GM18505 (cell line): ENCODE results near the gene DLGAP1.

Experiments
- ATAC-seq: cut with Tn5 transposase; IDR thresholded peaks from one replicate; pipeline ENCODE4 v1.9.1; 2021; ENCODE audit not compliant: unreplicated experiment
- POLR2A ChIP-seq: IDR thresholded peaks from 4 replicates; pipeline ENCODE4 v1.6.1; 2011; ENCODE audit warnings: borderline replicate concordance; ENCODE audit not compliant: insufficient read depth, insufficient read length; ENCODE audit errors: extremely low read depth

DLGAP1 gene

DNA sequence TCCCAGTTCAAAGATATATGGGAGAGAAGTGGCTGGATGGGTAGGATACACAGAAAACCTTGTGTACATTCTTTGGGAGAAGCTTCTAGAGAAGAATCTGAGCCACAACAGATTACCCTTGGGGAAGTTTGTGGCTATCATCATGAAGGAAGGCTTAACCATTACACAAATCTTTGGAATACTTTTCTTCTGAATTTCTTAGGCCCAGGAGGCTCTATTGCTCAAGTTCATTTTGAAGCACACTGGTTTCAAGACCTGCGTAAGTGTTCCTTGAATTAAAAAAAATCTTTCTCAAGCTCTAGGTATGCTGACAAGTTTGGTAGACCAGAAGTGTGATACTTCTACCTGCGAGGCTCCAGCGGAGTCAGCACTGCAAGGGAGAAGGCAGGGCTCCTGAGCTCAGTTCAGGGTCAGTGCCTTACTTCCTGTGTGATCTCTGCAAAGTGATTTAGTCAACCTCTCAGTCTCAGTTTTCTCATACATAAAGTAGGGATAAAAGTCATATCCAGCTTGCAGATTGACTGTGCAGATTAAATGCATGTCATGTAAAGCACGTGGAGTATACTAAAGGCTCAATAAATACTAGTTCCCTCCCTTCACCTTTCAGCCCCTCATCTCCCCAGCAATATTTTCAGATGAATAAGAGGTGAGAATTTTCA lies 438.6 kb downstream of the DLGAP1 start:
- TF ChIP-seq POLR2A = no peak

GRCh38 chr18:4007846-4008245 lies 447.3 kb downstream of the DLGAP1 start:
- no peak for ATAC-seq
- no peak for TF ChIP-seq POLR2A

More for the DNA sequence above, 438.6 kb downstream of the DLGAP1 start:
- no peak for ATAC-seq

- TF ChIP-seq POLR2A = no peak
- ATAC-seq = no peak
Observed at GRCh38 chr18:4004183-4004829, 450.8 kb downstream of the DLGAP1 start.

- no peak for TF ChIP-seq POLR2A
- no peak for ATAC-seq
Observed at GRCh38 chr18:3998698-3999333, 456.3 kb downstream of the DLGAP1 start.

- ATAC-seq = peak; percentile 79
- no peak for TF ChIP-seq POLR2A
Observed at GRCh38 chr18:3995476-3996102, 459.5 kb downstream of the DLGAP1 start.

DNA sequence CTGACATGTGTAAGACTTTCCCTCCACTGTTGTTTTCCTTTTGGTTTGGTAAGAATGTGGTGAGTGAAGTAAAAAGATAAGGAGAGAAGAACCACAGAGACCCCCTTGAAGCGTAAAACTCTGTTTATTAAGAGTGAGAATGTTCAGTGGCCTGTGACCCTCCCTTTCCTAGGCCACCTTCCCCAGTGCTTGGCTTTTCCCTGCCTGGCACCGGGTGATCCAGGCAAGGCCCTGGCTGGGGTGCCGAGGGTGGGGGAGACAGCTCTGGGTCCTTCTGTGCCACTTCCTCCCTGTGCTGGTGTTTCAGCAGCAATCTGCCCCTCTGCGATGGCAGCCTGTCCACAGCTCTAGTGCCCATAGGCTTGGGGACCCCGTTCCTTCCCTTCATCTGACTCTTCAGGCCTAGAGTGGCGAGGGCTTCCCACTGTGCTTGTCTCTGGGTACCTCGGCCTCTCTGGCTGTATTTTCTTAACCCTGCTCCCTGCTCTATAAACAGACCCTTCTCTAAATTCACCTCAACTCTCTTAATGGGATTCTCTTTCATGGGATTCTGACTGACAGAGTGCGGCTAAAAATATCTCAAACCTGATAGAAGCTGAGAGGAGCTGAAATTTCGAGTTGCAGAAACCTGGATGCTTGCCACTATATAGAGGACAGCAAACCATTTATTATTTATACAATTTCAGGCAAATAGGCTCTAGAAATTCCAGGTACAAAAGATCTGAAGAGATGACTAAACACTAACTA lies 461.0 kb downstream of the DLGAP1 start:
- no peak for TF ChIP-seq POLR2A
- no peak for ATAC-seq

DNA sequence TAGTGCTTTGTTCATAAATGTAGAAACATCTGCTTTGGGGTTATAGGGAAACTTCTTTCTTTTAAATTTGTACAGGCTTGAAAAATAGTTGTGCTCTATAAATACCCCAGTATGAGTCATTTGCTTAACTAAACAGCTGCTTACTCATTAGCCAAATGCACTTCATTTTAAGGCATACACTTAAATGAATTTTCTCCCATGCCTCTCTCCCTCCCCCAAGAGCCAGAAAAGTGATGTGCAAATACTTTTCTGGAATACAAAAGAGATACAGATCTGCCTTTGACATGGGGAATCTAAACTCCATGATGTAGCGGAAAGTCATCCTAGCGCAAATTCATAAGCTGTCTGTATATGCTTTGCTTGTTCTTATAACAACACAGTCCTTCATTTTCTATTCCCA lies 469.4 kb downstream of the DLGAP1 start:
- TF ChIP-seq POLR2A = no peak

GRCh38 chr18:3985020-3985419 lies 470.1 kb downstream of the DLGAP1 start:
- no peak for TF ChIP-seq POLR2A
- no peak for ATAC-seq

More for the DNA sequence above, 469.4 kb downstream of the DLGAP1 start:
- no peak for ATAC-seq

GRCh38 chr18:3984163-3984757 lies 470.8 kb downstream of the DLGAP1 start:
- no peak for ATAC-seq
- TF ChIP-seq POLR2A = no peak

GRCh38 chr18:3983351-3983969 lies 471.6 kb downstream of the DLGAP1 start:
- ATAC-seq = no peak
- TF ChIP-seq POLR2A = no peak

DNA sequence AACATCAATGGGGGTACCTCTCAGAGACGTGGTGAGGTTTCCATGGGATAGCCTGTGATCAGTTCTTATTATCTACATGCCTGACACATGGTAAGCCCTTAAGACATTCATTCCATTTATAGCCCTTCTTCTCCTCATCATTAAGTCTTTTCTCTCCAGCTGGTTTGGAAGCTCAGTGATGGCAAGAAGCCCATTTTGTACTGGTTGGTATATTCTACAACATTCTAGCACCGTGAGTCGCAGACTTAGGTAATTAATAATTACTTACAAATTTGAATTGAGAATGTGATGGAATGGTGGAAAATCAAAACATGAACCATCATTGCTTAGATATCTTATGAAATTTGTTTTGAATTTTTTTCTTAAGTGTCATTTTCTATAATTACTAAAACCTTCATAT lies 472.6 kb downstream of the DLGAP1 start:
- no peak for ATAC-seq
- TF ChIP-seq POLR2A = no peak

DNA sequence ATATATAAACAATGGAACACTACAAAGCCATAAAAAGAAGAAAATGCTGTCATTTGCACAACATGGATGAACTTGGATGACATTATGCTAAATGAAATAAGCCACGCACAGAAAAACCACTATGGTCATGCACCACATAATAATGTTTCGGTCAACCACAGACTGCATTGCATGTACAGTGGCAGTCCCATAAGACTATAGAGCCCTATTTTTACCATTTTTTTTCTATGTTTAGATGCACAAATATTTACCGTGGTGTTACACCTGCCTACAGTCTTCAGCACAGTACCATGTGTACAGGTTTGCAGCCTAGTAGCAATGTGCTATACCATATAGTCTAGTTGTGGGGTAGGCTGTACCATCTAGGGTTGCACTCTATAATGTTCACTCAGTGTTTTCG lies 476.1 kb downstream of the DLGAP1 start:
- no peak for ATAC-seq
- TF ChIP-seq POLR2A = no peak
